ENCODE results near the gene C1QTNF8.
A peak's percentile ranks its signal among the peaks of the same experiment; 100 is the strongest.

Gene C1QTNF8

DNA sequence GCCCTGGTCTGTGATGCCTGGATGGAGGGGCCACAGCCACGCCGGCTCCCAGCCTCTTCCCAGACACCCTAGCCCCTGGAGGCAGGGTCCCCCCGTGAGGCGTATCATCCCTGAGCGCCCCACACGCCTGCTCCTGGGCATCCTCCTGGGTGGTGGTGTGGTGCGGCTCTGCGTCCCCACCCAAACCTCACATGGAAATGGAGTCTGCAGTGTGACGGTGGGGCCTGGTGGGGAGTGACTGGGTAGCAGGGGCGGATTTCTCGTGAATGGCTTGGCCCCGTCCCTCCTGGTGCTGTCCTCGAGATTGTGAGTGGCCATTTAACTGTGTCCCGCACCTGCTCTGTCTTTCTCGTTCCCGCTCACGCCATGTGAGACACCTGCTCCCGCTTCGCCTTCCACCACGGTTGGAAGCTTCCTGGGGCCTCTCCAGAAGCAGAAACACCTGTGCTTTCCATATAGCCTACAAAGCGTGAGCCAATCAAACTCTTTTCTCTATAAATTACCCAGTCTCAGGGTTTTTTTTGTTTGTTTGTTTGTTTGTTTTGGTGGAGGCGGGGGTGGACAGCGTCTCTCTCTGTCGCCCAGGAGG lies 29.4 kb downstream of the C1QTNF8 start:
- DNase-seq (ENCODE audit: insufficient read length, low spot score): no peak
- no peak for FAIRE-seq

DNA sequence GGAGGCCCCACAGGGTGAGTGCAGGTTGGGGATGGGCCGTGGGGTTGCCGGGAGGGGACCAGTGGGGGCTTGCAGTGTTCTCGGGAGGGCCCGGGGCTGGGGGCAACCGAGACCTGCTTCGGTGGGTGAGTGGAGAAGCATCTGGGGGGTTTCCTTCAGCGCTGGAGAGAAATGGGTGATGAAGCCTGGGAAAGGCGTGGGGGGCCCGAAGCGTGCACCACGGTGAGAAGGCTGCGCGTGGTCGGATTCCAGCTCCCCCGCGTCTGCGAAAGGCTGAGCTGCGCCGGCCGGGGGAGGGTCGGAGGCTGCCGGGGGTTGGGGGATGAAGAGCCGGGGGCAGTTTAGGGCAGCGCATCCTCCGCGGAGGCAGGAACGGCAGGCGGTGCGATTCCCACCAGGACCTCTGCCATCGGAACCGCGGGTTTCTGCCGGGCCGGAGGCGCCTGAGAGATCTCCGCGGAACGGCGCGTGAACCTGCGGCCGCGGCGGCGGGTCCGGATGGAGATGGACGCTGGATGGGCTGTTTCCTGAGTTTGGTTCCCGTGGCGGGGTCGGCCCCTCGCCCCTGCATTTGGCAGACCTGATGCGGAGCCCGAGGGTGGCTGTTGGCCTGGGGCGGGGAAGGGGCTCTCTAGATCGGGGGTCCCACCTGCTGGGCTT lies 30.4 kb downstream of the C1QTNF8 start:
- FAIRE-seq: no peak
- DNase-seq (ENCODE audit: insufficient read length, low spot score): no peak

DNA sequence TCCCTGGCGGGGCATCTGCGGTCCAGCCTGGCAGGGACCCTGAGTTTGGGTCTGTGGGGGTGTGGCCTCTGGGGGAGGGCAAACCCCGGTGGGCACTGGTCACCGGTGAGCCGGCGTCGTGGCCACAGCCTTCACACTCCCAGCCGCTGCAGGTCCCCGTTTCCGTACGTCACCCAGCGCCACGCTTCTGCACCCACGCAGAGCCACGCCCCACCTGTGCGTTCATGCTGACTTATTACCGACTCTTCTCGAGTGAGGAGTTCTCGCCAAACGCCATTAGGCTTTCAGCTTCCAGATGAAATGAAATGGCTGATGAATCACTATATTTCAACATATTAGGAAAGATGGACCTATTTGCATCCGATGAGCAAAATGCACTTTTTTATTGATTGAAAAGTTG lies 32.3 kb downstream of the C1QTNF8 start:
- no peak for DNase-seq (ENCODE audit: insufficient read length, low spot score)

DNA sequence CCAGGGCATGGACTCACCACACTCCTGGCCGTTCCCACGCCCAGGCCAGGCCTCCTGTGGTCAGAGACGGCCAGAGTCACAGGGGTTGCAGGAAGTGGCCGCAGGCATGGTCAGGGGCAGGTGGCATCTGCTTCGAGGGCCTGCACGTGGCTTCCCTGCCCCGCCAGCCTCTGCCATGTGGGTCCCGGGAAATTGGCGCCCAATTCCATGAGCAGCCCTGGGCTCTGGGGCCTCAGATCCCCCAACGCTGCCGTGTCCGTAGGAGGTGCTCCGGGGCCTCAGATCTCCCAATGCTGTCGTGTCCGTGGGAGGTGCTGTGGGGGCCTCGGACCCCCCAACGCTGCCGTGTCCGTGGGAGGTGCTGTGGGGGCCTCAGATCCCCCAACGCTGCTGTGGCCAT lies 33.1 kb downstream of the C1QTNF8 start:
- DNase-seq (ENCODE audit: insufficient read length, low spot score) (no peak), FAIRE-seq (no peak)

More for the DNA sequence above, 32.3 kb downstream of the C1QTNF8 start:
- FAIRE-seq: no peak

DNA sequence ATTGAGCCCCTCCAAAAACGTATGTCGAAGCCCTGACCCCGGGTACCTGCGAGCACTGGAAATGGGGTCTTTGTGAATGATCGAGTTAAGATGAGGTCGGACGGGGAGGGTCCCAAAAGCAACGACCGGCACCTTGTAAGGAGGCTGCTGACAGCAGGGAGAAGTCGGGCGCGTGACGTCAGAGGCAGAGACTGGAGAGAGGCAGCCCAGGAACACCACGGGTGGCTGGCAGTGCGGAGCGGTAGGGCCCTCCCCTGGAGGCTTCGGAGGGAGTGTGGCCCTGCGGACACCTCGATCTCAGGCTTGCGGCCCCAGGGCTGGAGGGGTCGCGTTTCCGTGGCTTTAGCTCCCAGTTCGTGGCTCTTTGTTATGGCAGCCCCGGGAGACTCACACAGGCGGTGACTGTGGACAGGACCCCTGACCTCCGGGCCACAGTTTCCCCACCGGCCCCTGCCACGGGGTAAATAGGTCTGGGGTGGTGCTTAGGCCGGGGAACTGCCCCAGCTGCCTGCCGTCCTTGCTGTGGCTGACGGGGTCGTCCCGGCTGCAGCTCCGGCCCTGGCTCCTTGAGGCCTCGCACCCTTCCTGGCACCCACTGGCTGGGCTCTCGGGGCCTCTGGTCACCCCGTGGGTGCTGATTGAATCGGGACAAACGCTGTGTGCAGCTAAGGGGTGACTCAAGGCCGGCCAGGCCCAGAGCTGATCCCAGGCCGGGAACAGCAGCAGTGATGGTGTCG lies 34.1 kb downstream of the C1QTNF8 start:
- FAIRE-seq (no peak), DNase-seq (ENCODE audit: insufficient read length, low spot score) (no peak)

DNA sequence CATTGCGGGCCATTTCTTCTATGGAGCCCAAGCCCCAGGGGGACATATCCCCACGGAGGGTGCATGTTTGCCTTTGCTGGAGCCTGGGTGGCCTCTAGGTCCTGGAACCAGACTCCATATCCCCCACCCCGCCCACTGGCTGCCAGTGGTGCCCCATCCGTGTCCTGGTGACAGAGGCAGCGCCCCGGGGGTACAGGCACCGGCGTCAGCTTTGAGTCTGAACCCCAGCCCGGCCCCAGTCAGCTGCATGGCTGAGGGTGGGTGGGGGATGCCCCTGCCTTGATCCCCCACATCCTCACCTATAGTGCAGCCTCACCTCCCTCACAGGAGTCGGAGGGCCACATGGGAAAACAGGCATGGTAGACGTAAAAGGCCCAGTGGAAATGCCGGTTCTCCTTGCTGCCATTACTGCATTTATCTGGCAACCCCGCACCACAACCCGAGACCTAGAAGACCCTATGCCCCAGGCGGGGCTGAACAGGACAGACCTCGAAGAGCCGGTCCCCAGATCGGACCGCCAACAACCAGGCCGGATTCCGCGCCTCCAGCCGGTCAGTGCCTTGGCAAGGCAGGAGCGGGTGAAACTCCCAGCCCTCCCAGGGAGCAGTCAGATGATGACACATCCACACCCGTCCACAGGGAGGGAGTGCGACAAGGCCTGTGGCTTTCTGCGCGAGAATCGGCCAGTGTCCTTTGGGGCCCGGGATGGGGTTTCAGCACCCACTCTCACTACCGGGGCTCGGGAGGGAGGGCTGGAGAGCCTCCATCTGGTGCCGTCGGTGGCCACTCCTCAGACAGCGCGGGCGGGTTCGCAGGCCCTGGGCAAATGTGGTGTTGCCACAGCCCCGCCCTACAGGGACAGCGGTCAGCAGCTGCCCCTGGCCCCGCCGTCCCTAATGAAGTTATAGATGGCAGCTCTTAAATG lies 35.4 kb downstream of the C1QTNF8 start:
- DNase-seq (ENCODE audit: insufficient read length, low spot score) (no peak), FAIRE-seq (no peak)

DNA sequence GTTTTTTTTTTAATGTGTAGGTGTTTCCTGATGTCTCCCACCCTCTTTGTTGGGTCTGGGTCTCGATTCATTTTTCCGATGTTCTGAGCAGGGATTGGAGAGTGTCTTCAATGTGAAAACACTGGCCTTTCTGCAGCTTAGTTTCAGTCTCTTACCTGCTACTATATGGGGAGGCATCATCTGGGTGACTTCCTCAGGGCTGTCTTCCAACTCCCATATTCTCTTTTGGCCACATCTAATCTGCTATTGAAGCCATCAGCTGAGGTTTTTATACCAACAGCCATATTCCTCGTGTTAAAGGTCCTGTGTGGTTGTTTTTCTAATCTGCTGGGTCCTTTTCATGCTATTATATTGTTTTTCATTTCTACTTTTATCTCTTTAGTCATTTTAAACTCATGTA lies 36.7 kb downstream of the C1QTNF8 start:
- no peak for FAIRE-seq
- no peak for DNase-seq (ENCODE audit: insufficient read length, low spot score)

DNA sequence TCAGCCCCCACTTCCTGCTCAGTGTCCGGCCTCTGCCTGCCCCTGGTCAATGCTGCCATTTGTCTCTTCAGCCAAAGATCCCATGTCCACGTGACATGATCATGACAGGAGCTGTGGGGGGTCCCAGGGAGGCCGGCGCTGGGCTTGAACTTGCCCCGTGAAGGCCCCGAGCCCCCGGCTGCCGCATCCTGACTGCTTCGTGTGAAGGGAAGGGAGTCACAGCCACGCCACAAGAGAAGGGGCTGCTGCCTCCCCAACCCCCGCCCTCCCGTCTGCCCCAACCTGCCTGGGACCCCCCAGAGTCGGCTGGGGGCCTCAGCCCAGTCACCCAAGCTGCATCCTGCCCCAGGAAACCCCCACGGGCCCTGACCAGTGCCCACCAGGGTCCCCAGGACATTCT lies 37.8 kb downstream of the C1QTNF8 start:
- no peak for FAIRE-seq
- no peak for DNase-seq (ENCODE audit: insufficient read length, low spot score)

DNA sequence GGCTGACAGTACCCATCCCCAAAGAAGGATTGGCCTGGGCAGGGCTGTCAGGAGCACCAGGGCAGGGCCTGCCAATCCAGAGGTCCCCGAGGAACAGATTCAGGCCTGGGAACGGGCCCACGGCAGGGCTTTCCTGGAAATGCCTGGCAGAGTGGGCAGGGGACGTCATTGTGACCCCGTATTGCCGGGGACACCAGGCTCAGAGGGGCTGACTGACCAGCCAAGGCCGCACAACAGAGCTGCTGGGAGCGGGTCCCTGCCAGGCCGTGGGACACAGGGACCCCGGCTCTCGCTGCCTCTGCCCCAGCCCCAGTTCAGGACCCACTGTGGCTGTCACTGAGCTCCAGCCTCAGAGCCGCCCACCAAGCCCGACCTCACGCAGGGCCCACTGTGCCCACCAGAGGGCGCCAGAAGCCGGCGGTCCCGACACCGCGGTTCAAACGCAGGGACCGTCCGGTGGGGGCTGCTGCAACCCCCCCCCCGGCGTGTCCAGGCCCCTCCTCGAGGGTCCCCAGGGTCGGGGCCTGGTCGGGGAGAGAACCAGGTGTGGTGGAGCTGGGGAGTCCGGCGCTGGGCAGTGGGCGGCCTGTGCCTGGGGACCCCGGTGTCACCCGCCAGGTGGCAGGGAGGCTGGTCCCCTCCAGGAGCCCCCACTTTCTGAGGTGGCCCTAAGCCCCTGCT lies 38.7 kb downstream of the C1QTNF8 start:
- FAIRE-seq (no peak), DNase-seq (ENCODE audit: insufficient read length, low spot score) (peak; percentile 56)

DNA sequence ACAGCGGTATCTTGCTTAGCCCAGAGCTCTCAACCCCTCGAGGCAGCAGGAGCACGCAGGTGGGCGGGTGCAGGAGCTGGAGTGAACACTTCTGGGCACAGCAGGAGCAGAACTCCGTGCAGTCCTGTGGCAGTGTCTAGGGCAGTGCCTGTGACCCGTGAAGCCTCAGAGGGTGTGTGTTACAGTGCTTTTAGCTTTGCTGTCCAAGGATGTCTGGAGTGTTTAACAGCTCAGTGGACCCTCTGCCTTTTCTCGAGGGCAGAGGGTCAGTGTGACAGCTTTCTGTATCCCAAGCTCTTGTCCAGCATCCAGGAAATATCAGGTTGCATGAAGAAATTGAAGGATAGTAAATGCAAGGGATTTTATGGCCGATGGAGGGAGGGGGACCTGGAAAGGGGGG lies 39.8 kb downstream of the C1QTNF8 start:
- DNase-seq (ENCODE audit: insufficient read length, low spot score) (no peak), FAIRE-seq (no peak)

DNA sequence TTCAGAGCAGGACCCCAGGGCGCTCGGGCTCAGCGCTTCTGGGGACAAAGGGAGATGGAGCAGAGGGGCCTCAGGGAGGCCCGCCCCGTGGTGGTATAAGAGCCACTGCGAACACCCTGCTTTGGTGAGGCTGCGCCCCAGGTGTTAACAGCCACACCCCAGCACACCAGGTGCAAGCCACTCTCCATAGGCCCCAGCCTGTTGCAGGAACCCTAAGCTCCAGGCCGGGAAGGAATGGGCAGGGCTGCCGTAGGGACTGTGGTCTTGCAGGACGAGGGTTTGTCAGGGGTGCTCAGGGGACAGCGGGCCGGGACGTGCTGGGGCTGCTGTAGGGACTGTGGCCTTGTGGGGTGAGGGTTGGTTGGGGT lies 40.5 kb downstream of the C1QTNF8 start:
- DNase-seq (ENCODE audit: insufficient read length, low spot score) (no peak), FAIRE-seq (no peak)

DNA sequence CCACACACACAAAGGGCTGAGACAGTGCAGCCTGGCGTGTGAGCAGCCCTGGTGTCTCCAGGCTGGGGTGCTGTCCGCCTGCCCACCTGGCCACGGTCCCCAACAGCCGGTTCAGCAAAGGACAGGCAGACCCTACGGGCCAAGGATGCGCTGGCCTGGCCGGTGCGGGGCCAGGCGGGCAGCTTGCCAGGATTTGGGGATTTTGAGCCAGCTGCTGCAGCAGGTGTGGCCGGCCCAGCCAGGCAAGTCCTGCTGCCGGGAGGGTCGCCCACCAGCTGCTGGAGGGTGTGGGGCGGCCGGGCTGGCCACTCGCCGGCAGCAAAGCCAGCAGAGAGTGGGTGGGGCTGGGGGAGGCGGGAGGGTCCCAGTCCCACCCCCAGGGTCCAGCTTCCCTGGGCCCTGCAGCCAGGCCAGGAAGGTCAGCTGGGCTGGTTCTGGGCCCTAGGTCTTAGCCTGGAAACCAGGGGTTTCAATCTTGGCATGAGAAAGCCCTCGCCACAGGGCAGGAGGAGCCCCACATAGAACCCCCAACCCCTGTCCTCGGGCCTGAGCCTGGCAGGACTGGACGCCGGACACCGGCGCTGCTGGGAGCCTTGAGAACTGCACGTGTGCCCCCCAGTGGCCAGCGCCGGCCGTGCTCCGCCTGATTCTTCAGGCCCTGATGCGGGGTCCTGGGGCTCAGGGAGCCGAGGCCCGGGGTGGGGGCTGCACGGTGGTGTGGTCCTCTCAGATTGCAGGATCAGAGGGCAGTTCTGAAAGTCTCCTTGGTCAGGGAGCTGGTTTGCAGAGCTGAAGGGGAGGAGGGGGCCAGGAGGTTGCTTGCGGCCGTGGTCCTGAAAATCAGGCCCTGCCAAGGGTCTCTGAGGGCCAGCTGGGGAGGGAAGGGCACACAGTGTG lies 41.1 kb downstream of the C1QTNF8 start:
- no peak for FAIRE-seq
- peak; percentile 82 for DNase-seq (ENCODE audit: insufficient read length, low spot score)

DNA sequence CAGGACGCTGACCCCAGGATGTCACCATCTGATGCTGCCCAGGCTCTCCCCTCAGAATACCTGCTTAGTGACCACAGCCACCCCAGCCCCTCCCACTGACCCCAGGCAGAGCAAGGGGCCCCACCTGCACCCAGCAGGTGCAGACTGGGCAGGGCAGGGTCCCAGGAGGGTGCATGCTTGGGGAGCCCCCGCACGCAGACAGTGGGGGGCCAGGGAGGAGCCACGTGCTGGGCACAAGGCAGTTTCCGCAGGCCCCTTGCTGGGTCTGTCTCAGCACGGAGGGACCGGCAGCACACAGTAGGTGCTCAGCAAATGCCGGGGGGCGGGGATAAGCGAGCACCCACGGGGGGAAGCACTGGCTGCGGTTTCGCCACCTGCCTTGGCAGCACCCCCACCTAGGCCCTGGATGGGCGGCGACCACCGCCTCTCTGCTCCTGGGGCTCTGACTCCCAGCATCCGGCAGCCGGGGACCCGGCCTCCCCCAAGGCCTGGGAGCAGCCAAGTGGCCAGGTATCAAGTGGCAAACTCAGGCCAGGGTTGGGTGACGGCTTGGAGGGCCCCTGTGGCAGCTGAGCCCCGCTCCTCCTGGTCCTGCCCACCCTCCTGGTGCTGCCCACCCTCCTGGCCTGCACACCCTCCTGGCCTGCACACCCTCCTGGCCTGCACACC lies 42.2 kb downstream of the C1QTNF8 start:
- FAIRE-seq (no peak), DNase-seq (ENCODE audit: insufficient read length, low spot score) (no peak)

DNA sequence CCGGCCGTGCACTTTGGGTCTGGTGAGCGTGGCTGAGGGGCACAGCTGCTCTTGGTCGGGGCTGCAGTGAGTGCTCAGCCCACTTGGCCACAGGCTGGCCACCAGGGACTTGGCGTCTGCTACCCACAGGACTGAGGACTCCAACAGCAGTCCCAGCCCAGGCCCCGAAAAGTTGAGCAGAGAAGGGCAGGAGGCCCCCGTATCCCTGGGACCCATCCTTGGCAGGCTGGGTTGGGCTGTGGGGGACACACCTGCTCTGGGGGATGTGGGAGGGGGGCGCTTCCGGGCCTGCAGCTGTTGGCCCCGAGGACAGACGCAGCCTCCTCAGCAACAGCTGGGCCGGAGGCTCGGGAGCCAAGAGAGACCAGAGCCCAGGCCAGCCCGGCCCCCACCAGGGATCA lies 42.9 kb downstream of the C1QTNF8 start:
- no peak for DNase-seq (ENCODE audit: insufficient read length, low spot score)
- FAIRE-seq: no peak

DNA sequence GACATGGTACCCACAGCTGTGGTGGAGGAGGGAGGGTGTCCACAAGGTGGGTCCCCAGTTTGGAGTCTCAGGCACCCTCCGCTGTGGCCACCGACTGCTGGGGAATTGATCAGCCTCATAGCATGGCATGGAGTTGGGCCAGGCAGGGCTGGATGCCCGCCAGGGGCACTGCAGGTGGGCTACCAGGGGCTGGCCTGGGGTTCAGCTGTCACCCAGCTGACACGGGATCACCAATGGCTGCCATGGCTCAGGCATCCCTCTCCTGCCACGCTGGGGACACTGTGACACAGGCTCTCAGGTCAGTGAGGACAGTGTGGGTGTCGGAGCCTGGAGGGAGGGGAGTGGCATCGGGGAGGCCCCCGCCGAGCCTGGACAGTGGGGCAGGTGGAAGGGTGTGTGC lies 43.3 kb downstream of the C1QTNF8 start:
- FAIRE-seq (no peak), DNase-seq (ENCODE audit: insufficient read length, low spot score) (no peak)

DNA sequence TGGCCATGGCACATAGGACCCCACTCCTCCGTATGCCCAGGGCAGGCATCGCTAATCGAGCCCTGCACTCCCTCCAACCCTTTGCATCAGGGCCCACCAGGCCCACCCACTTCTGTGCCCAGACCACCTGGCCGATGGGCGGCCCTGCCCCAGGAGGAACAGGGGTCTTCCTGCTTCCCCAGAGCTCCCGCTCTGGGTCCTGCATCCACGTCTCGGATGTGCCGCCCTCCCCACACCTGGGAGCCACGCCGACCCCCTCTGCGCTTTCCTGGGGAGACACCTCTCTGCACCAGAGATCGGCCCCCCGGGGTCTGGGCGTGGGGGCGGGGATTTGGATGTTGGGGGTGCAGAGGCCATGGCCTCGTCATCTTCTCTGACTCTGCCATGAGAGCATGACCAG lies 44.6 kb downstream of the C1QTNF8 start:
- no peak for DNase-seq (ENCODE audit: insufficient read length, low spot score)
- FAIRE-seq: no peak

DNA sequence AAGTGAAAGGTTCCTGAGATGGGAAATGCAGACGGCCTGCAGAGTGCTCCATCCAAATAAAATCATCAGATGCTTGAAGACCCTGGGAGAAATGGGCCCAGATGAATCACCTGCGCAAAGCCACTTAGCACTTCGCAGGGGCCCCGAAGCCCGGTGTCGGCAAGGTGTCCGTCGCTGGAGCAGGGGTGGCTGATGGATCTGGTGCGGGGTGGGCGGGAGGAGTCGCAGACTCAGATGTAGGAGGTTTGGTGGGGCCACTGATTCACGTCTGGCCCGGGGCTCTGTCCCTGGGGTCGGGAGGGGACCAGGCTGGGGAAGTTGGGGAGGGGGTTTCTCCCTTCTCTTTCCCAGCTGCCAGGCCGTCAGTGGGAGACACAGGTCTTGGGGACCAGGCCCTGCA lies 45.1 kb downstream of the C1QTNF8 start:
- no peak for FAIRE-seq
- DNase-seq (ENCODE audit: insufficient read length, low spot score): no peak

DNA sequence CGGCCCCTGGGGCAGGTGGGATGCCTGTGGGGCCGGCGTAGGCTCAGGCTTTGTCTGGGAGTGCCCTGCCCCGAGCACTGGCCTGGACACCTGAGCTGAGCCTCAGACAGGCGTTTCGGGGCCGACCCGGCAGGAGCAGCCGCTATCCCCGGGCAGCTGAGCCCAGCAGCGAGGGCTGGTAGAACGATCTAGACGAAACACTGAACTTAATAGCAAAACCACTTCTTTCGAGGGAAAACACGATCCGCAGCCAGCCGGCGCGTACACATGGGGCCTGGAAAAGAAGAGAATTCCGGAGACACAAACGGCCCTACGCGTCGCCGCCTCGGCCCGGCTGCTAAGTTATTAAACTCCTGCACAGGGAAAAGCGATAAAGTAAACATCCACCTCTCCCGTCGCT lies 45.5 kb downstream of the C1QTNF8 start:
- no peak for DNase-seq (ENCODE audit: insufficient read length, low spot score)
- no peak for FAIRE-seq

DNA sequence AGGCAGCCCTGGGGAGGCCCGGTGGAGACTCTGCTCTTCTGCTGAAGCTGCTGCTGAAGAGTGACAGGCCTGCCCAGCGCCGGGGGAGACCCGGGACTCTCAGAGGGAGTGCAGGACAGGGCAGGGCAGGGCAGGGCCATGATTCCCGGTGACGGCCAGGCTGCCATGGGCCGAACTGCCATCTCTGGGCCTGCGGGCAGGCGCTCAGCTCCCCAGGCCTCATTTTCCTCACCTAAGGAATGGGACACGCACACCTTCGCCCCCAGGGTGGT lies 46.1 kb downstream of the C1QTNF8 start:
- DNase-seq (ENCODE audit: insufficient read length, low spot score) (no peak), FAIRE-seq (no peak)
